Neural progenitor cell (in vitro differentiated cells): ENCODE measurements around the gene GBGT1. TPM values are rescaled to one million over a fixed set of nuclear protein-coding genes. Genes with fewer than 3 reads are reported as not detected.

Experiments used
- DNase-seq: peaks from one replicate; pipeline ENCODE4 v3.0.0-alpha.2; 2016; ENCODE audit warnings: low spot score
- H2AFZ ChIP-seq: fragments of 200-600 bp; sonication (generic); replicated peaks from 2 replicates; pipeline ENCODE4 v1.6.1; 2016; ENCODE audit warnings: antibody characterized with exemption
- H3F3A ChIP-seq: fragments of 200-600 bp; sonication (generic); 2 replicates; pipeline ENCODE4 v1.6.1; 2016; ENCODE audit warnings: antibody characterized with exemption, low read depth
- H3K27ac ChIP-seq: fragments of 200-600 bp; sonication (generic); 2 replicates; pipeline ENCODE4 v1.5.1; 2016; ENCODE audit warnings: mild to moderate bottlenecking
- H3K27me3 ChIP-seq: fragments of 200-600 bp; sonication (generic); 2 replicates; pipeline ENCODE4 v1.6.1; 2016; ENCODE audit warnings: mild to moderate bottlenecking, moderate library complexity
- H3K36me3 ChIP-seq: fragments of 200-600 bp; sonication (generic); 2 replicates; pipeline ENCODE4 v1.5.1; 2016
- H3K4me1 ChIP-seq: fragments of 200-600 bp; sonication (generic); 2 replicates; pipeline ENCODE4 v1.6.1; 2016; ENCODE audit warnings: mixed run types
- H3K4me2 ChIP-seq: fragments of 200-600 bp; sonication (generic); 2 replicates; pipeline ENCODE4 v1.6.1; 2016
- H3K4me3 ChIP-seq: fragments of 200-600 bp; sonication (generic); 2 replicates; pipeline ENCODE4 v1.5.1; 2016
- H3K79me2 ChIP-seq: fragments of 200-600 bp; sonication (generic); 2 replicates; pipeline ENCODE4 v1.6.1; 2016; ENCODE audit warnings: low read depth
- H3K9ac ChIP-seq: fragments of 200-600 bp; sonication (generic); 2 replicates; pipeline ENCODE4 v1.6.1; 2016
- H3K9me3 ChIP-seq: fragments of 200-600 bp; sonication (generic); 2 replicates; pipeline ENCODE4 v1.5.1; 2016; ENCODE audit warnings: low read depth
- H4K20me1 ChIP-seq: fragments of 200-600 bp; sonication (generic); 2 replicates; pipeline ENCODE4 v1.6.1; 2016; ENCODE audit warnings: low read depth
- H3K27ac Mint-ChIP-seq: 3 replicates; pipeline ENCODE4 v1.8.0; 2021; ENCODE audit warnings: mixed read lengths
- H3K27me3 Mint-ChIP-seq: 2 replicates; pipeline ENCODE4 v1.8.0; 2022; ENCODE audit warnings: low read depth, mild to moderate bottlenecking, inconsistent platforms, moderate library complexity, mixed read lengths; ENCODE audit not compliant: insufficient read depth
- H3K36me3 Mint-ChIP-seq: 3 replicates; pipeline ENCODE4 v1.8.0; 2021; ENCODE audit warnings: mixed read lengths
- H3K4me1 Mint-ChIP-seq: 3 replicates; pipeline ENCODE4 v1.8.0; 2021; ENCODE audit warnings: mixed read lengths
- H3K4me3 Mint-ChIP-seq: 3 replicates; pipeline ENCODE4 v1.8.0; 2021; ENCODE audit warnings: mild to moderate bottlenecking, moderate library complexity, mixed read lengths
- H3K9me3 Mint-ChIP-seq: 3 replicates; pipeline ENCODE4 v1.8.0; 2020; ENCODE audit warnings: mixed read lengths
- EZH2 ChIP-seq: fragments of 200-600 bp; sonication (generic); IDR thresholded peaks from 2 replicates; pipeline ENCODE4 v1.6.1; 2017; ENCODE audit warnings: antibody characterized with exemption, mild to moderate bottlenecking, moderate library complexity
- EZH2phosphoT487 ChIP-seq: fragments of 200-600 bp; sonication (generic); IDR thresholded peaks from 2 replicates; pipeline ENCODE4 v1.6.1; 2017; ENCODE audit warnings: antibody characterized with exemption
- total RNA-seq: library from RNA; depleted of rRNA; stranded (reverse); fragments of >200 nt; gene quantifications from 2 replicates; pipeline ENCODE4 v1.2.3, GENCODE V29; 2015; ENCODE audit warnings: low replicate concordance
- TF ChIP-seq, protein P1 (sequence below): fragments of 200-600 bp; sonication (generic); IDR thresholded peaks from 2 replicates; pipeline ENCODE4 v1.5.1; 2017; ENCODE audit warnings: antibody characterized with exemption, mild to moderate bottlenecking

GBGT1 gene
- total RNA-seq, 1 donor from 2014 or later: 2.0 TPM

DNA sequence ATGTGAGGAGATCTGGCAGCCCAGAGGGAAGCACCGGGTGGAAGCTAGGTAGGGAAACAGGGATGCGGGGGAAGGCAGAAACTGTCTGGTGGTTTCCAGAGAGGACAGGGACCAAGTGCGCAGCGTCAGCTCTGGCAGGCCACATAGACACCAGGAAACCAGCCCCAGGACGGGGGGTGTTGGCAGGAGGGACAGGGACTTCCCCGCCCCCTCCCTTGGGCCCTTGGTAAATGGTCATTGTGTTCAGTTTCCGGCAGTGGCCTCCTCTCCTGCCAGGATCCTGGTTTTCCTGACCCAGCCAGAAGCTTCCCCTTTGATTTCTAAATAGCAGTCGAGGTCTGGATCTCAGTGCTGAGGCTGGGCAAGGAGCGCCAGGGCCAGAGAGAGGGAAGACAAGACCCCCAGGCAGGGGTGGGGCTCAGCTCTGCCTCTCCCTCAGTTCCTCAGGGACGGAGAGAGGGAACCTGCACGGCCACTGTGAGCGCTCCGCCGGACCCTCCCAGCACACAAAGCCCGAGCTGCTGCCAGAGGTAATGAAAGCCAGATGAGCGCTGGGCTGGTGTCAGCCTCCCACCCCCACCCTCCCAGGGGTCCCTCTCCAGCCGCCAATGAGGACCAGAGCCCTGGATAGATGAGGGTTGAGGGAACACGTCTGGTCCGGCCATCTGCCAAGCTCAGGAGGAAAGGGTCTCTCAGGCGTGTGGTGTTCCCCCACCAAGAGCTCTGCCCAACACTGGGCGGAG lies 44.4 kb downstream of the GBGT1 start:
- Mint-ChIP-seq H3K27me3 (peaks cover 9% of the 10 kb centered on the region), H3K36me3 (no peaks in the 10 kb centered on the region), H3K4me1 (peaks cover 56% of the 10 kb centered on the region), H3K27ac (peak overlapping the region; percentile 89), H3K4me3 (peak overlapping the region; percentile 84), H3K9me3 (no peaks in the 10 kb centered on the region)
- Histone ChIP-seq H3K4me3 (peak overlapping the region; percentile 93), H4K20me1 (peaks cover 94% of the 10 kb centered on the region), H3K4me2 (peak overlapping the region; percentile 100), H3K27ac (no peak overlapping the region), H3K27me3 (no peaks in the 10 kb centered on the region), H3K36me3 (no peaks in the 10 kb centered on the region), H3K9ac (no peak overlapping the region), H3K4me1 (peaks cover 30% of the 10 kb centered on the region), H2AFZ (no peak overlapping the region), H3K79me2 (peaks cover 30% of the 10 kb centered on the region), H3K9me3 (no peaks in the 10 kb centered on the region), H3F3A (peaks cover 38% of the 10 kb centered on the region)
- TF ChIP-seq, protein P1, sequence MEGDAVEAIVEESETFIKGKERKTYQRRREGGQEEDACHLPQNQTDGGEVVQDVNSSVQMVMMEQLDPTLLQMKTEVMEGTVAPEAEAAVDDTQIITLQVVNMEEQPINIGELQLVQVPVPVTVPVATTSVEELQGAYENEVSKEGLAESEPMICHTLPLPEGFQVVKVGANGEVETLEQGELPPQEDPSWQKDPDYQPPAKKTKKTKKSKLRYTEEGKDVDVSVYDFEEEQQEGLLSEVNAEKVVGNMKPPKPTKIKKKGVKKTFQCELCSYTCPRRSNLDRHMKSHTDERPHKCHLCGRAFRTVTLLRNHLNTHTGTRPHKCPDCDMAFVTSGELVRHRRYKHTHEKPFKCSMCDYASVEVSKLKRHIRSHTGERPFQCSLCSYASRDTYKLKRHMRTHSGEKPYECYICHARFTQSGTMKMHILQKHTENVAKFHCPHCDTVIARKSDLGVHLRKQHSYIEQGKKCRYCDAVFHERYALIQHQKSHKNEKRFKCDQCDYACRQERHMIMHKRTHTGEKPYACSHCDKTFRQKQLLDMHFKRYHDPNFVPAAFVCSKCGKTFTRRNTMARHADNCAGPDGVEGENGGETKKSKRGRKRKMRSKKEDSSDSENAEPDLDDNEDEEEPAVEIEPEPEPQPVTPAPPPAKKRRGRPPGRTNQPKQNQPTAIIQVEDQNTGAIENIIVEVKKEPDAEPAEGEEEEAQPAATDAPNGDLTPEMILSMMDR: no peak
- no peak for TF ChIP-seq EZH2
- TF ChIP-seq EZH2phosphoT487: no peak
- peak; percentile 64 for DNase-seq

DNA sequence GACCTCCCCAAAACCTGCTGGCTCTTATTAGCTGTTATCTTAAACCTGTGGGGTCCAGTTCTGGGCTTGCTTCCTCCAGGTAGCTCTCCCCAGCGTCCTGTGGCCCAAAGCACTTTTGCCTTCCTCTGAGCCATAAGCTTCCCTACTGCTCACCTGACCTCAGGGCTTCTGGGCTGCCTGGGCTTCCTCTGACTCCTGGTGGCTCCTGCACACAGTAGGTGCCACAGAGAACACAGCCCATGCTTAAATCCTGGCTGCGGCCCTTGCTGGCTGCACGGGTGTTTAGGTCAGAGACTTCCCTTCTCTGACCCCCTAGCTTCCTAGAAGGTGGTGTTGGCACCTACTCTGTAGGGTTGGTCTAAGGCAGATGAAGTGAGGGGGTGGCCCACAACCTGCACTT lies 45.1 kb downstream of the GBGT1 start:
- Histone ChIP-seq H3K4me1 (peaks cover 37% of the 10 kb centered on the region), H3K4me3 (no peak overlapping the region), H3K4me2 (peak overlapping the region; percentile 100), H3K79me2 (peaks cover 30% of the 10 kb centered on the region), H3K27me3 (no peaks in the 10 kb centered on the region), H3K27ac (no peak overlapping the region), H3F3A (peaks cover 35% of the 10 kb centered on the region), H4K20me1 (peaks cover 96% of the 10 kb centered on the region), H2AFZ (no peak overlapping the region), H3K9ac (no peak overlapping the region), H3K36me3 (no peaks in the 10 kb centered on the region), H3K9me3 (no peaks in the 10 kb centered on the region)
- peaks cover 52% of the 10 kb centered on the region for H3K4me1 Mint-ChIP-seq
- peak overlapping the region; percentile 89 for H3K27ac Mint-ChIP-seq
- no peaks in the 10 kb centered on the region for H3K36me3 Mint-ChIP-seq
- DNase-seq: no peak
- TF ChIP-seq EZH2: no peak
- TF ChIP-seq, protein P1: no peak
- no peak for TF ChIP-seq EZH2phosphoT487
- peak overlapping the region; percentile 68 for H3K4me3 Mint-ChIP-seq
- H3K9me3 Mint-ChIP-seq: no peaks in the 10 kb centered on the region
- H3K27me3 Mint-ChIP-seq: peaks cover 11% of the 10 kb centered on the region

DNA sequence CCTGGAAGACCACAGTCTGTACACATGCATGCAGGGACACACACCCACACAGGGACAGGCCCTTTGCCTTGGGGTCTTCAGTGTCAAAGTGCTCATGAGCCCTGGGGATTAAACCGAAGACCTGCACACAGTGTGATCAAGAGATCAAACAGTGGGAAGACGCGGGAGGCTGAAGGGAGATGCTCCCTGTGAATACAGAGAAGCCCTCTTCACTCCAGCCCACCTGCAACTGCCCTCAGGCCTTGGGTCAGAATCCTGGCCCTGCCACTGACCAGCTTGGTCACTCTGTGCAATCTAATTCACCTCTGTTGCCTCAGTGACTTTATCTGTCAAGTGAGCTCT lies 45.6 kb downstream of the GBGT1 start:
- Histone ChIP-seq H3K9me3 (no peaks in the 10 kb centered on the region), H3K79me2 (peaks cover 30% of the 10 kb centered on the region), H3K27me3 (no peaks in the 10 kb centered on the region), H4K20me1 (peaks cover 96% of the 10 kb centered on the region), H2AFZ (no peak overlapping the region), H3K4me2 (no peak overlapping the region), H3K9ac (no peak overlapping the region), H3F3A (peaks cover 31% of the 10 kb centered on the region), H3K4me1 (peaks cover 38% of the 10 kb centered on the region), H3K4me3 (no peak overlapping the region), H3K36me3 (no peaks in the 10 kb centered on the region), H3K27ac (no peak overlapping the region)
- H3K27ac Mint-ChIP-seq: no peak overlapping the region
- peaks cover 51% of the 10 kb centered on the region for H3K4me1 Mint-ChIP-seq
- no peak for DNase-seq
- TF ChIP-seq EZH2 (no peak), EZH2phosphoT487 (no peak)
- TF ChIP-seq, protein P1: no peak
- H3K9me3 Mint-ChIP-seq: no peaks in the 10 kb centered on the region
- no peak overlapping the region for H3K4me3 Mint-ChIP-seq
- H3K27me3 Mint-ChIP-seq: peaks cover 11% of the 10 kb centered on the region
- H3K36me3 Mint-ChIP-seq: no peaks in the 10 kb centered on the region
